HFF-Myc (cell line): ENCODE data around the gene SINHCAF.
"Not testable (repeated sequence)": the region's sequence is repeated elsewhere in the genome, so short reads cannot be mapped to it uniquely, and the experiment has no call there.

ENCODE experiments used
- DNase-seq: peaks from one replicate; pipeline ENCODE4 v3.0.0-alpha.2; 2011; ENCODE audit warnings: low read depth; ENCODE audit errors: extremely low read depth
- H3K4me3 ChIP-seq: replicated peaks from 2 replicates; pipeline ENCODE4 v1.5.1; 2011; ENCODE audit warnings: low read depth, mild to moderate bottlenecking, control low read depth, low read length
- TF ChIP-seq, protein P1 (sequence below): IDR thresholded peaks from 2 replicates; pipeline ENCODE4 v1.5.1; 2012; ENCODE audit warnings: mild to moderate bottlenecking, low read depth, low read length, control low read depth; ENCODE audit errors: missing control alignments

The SINHCAF gene

DNA sequence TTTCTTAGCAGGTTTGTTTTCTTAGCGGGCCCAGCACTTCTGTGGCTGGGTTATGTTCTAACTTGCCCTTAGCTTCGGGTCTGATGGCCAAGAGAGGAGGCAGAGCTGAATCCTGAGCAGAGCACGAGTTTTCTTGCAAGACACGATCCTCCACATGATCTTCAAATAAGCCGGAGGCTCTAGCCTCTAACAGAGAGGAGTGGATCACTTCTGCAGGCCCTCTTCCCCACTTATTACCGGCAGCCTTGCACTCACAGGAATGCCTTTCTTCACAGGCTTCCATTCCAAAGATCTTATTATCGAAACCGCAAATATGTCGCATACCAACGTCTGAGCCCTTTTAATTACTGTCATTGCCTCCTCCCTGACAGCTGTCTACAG lies 79.5 kb downstream of the SINHCAF start:
- DNase-seq = no peak
- TF ChIP-seq, protein P1, sequence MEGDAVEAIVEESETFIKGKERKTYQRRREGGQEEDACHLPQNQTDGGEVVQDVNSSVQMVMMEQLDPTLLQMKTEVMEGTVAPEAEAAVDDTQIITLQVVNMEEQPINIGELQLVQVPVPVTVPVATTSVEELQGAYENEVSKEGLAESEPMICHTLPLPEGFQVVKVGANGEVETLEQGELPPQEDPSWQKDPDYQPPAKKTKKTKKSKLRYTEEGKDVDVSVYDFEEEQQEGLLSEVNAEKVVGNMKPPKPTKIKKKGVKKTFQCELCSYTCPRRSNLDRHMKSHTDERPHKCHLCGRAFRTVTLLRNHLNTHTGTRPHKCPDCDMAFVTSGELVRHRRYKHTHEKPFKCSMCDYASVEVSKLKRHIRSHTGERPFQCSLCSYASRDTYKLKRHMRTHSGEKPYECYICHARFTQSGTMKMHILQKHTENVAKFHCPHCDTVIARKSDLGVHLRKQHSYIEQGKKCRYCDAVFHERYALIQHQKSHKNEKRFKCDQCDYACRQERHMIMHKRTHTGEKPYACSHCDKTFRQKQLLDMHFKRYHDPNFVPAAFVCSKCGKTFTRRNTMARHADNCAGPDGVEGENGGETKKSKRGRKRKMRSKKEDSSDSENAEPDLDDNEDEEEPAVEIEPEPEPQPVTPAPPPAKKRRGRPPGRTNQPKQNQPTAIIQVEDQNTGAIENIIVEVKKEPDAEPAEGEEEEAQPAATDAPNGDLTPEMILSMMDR = no peak
- no peak overlapping the region for H3K4me3 ChIP-seq

DNA sequence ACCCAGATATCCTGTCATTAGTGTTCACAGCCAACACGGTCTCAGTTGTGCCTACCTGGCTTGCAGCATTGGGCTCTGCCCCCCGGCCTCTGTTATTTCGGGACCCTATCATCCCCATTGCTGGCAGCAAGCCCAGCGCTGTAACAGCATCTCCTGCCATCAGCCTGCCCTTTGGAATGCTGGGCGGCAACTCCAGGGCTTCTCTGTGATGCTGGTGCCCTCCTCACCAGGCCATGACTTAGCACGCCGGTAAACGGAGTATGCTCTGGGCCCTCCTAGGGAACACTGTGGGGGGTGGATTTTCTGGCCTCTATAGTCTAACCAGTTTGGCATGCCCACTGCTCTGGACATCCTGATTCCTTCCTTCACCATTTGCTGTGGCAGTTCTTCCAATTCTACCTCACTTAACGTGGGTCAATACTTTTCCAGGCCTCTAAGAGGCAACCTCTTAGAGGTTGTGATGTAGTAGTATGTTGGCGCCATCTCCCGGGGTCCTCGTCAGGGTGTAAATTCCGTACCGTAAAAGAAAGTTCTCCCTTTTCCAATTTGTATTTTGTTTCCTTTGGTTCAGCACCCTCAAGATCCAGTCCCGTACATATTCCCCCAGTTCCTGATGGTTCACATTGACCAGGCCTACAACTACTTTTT lies 80.0 kb downstream of the SINHCAF start:
- no peak for DNase-seq
- H3K4me3 ChIP-seq = no peak overlapping the region
- TF ChIP-seq, protein P1 = no peak

DNA sequence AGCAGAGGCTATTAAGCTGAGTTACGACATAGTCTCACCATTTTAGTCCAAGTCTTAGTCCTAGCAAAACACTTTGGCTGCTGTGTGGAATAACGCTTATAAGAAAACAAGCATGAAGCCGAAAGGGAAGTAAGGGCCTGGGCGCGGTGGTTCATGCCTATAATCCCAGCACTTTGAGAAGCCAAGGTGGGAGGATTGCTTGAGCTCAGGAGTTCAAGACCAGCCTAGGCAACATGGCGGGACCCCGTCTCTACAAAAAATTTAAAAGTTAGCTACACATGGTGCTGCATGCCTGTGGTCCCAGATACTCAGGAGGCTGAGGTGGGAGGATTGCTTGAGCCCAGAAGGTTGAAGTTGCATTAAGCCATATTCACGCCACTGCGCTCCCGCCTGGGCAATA lies 83.5 kb downstream of the SINHCAF start:
- DNase-seq, H3K4me3 ChIP-seq: not testable (repeated sequence)

DNA sequence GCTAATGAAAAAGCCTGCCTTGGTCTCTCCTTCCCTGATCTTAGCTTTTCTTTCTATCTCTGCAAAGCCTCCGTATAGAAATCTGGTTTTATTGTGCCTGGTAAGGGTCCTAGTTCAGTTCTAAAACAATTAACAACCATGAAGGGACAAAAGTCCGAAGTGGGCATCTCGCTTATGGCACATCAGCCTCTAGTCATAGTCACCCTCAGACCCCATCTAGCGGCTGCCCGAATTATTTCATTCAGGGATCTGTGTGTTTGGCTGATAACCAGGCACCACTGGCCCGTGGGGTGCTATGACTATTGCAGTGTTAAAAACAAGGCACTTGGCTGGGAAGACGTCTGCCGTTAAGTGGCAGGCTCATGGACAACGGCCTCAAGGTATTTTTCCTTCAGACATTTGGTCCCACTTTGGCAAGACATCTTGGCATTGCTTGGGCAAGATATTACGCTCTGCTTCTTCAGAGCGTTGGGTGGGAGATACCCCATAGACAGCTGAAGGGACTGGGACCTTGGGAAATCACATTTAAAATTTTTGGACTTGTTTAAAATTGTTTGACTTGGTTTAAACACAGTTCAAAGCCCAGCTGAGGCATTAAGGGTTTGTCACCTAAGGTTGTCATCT lies 87.1 kb downstream of the SINHCAF start:
- DNase-seq = no peak
- no peak overlapping the region for H3K4me3 ChIP-seq
- TF ChIP-seq, protein P1 = peak; percentile 61

DNA sequence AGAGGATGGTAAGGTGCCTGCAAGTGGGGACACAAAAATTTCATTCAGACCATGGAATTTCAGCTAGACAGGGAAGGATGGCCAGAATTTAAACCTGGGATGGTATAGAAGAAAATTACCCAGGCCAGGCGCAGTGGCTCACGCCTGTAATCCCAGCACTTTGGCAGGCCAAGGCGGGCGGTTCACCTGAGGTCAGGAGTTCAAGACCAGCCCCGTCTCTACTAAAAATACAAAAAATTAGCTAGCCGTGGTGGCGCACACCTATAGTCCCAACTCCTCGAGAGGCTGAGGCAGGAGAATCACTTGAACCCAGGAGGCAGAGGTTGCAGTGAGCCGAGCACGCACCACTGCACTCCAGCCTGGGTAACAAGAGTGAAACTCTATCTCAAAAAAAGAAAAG lies 87.6 kb downstream of the SINHCAF start:
- DNase-seq, H3K4me3 ChIP-seq: not testable (repeated sequence)

DNA sequence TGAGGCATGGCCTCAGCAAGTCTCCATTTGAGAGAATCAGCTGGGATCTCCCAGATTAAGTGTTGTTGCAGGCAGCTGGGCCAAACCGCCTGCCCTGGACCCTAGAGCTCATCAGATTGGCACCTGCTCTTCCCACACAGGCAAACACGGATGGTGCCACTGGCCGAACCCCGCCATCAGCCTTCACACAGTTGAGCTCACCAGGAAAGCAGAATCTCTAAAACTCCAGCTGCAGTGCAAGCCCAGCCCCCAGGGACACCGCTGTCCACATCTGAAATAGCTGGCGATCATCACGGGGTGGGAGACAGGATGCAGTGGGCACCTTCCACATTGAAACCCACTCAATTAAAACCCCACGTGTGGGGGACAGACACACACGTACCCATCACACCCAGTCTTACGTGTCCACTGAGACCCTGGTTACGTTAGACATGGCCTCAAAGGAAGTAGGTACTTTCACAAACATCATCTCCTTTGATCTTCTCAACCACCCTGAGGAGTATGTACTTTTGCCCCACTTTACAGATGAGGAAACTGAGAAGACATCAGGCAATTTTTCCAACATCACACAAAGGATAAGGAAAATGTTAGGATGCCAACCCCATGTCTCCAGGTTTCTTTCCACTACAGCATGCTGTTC lies 88.8 kb downstream of the SINHCAF start:
- H3K4me3 ChIP-seq = no peak overlapping the region
- TF ChIP-seq, protein P1 = no peak
- DNase-seq = no peak

DNA sequence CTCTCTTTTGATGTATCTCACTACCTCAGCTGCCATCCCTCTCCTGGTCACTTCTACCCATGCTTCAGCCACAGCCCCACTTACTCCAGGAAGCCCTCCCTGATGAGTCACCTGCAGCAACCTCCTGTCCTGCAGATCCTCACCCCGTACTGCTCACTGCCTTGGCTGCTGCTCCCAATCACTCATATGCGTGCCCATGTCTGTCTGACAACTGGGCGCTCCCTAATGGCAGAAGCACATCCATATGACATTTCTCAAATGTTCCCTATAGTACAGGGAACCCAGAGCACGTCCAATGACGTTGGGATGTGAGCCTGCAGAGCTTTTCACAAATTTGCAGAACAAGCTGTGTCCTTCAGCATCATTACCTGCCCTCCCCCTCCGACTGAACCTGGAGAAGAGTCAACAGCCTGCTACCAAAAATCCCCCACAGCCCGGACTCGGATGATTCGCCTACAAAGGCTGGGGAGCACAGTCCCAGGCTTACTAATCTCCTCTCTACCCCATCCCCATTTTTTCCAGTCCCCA lies 90.0 kb downstream of the SINHCAF start:
- TF ChIP-seq, protein P1 = no peak
- no peak for DNase-seq
- no peak overlapping the region for H3K4me3 ChIP-seq
